ENCODE measurements around the gene DNAJC22.

GRCh38 chr12:49338830-49339463 lies 7.7 kb upstream of the DNAJC22 start:
- TF ChIP-seq EZH2 (IDR thresholded peaks at IDR 0.05; ENCODE audit: borderline replicate concordance, low read length) (no peak), CTCF (IDR thresholded peaks at IDR 0.05; ENCODE audit: low read length) (no peak)

Data from OCI-LY1 (cell line).